K562 (cell line): ENCODE results near the gene DAAM1. TPM values are rescaled to one million over a fixed set of nuclear protein-coding genes. Genes with fewer than 3 reads are reported as not detected.

ENCODE experiments used
- ATAC-seq: fragments of 200-7000 bp; cut with Tn5 transposase; 3 replicates; pipeline ENCODE4 v1.9.1; 2020; ENCODE audit warnings: moderate library complexity
- BruUV-seq: library from RNA; stranded (reverse); fragments of 400-500 nt; replicated peaks from 2 replicates; lab custom pipeline; 2021; lab: Mats Ljungman, UMichigan
- CTCF ChIA-PET: fragments of 300-600 bp; formaldehyde crosslinking; extraction: SDS; loops from one replicate; lab custom pipeline; 2021; ENCODE audit warnings: low intra/inter-chr PET ratio; lab: Yijun Ruan, JAX
- POLR2A ChIA-PET: fragments of 300-600, 350-650 bp; sonication (Branson Sonifier 250); formaldehyde crosslinking; extraction: SDS; loops from one replicate; lab custom pipeline; 2021; ENCODE audit warnings: antibody characterized with exemption, inconsistent platforms; lab: Yijun Ruan, JAX
- DNase-seq, 4 experiments: peaks; one replicate each; pipeline versions ENCODE4 v3.0.0 to v3.0.0-alpha.2; 2011 to 2018; ENCODE audit warnings: low spot score in 3 of 4, mixed read lengths in 3 of 4; ENCODE audit errors: extremely low read depth in 1 of 4
- FAIRE-seq: peaks from 2 replicates; lab custom pipeline; 2011; peaks lifted over from hg19 to GRCh38; lab: Jason Lieb, UNC
- H2AFZ ChIP-seq: 2 replicates; pipeline ENCODE4 v1.6.0; 2011; ENCODE audit warnings: low read depth, low read length, control low read depth, inconsistent platforms
- H3K27ac ChIP-seq: fragments of 200-600 bp; 3 replicates; pipeline ENCODE4 v1.8.0; 2011; ENCODE audit warnings: low read depth, mild to moderate bottlenecking, control low read depth, inconsistent platforms, low read length, moderate library complexity, mixed read lengths; ENCODE audit errors: extremely low read depth
- H3K27me3 ChIP-seq, 2 experiments: fragments of 300-600 bp in 1 of 2; 2 replicates in 1 of 2; 3 replicates in 1 of 2; pipeline versions ENCODE4 v1.6.0 to v1.8.0; 2011; ENCODE audit warnings: inconsistent platforms in 2 of 2, low read length in 2 of 2, mild to moderate bottlenecking in 1 of 2, mixed read lengths in 1 of 2, moderate library complexity in 1 of 2; ENCODE audit not compliant: control insufficient read depth in 2 of 2, insufficient read depth in 2 of 2
- H3K36me3 ChIP-seq: fragments of 300-600 bp; 3 replicates; pipeline ENCODE4 v1.8.0; 2011; ENCODE audit warnings: mild to moderate bottlenecking, low read length, inconsistent platforms; ENCODE audit not compliant: control insufficient read depth, insufficient read depth
- H3K4me1 ChIP-seq, 2 experiments: fragments of 200-600 bp in 1 of 2; replicated peaks in 1 of 2; 2 replicates in 1 of 2; 3 replicates in 1 of 2; pipeline versions ENCODE4 v1.5.1 to v1.8.0; 2011; ENCODE audit warnings: inconsistent platforms in 2 of 2, low read length in 2 of 2, mild to moderate bottlenecking in 1 of 2, mixed read lengths in 1 of 2, moderate library complexity in 1 of 2; ENCODE audit not compliant: control insufficient read depth in 2 of 2, insufficient read depth in 2 of 2
- H3K4me2 ChIP-seq: 2 replicates; pipeline ENCODE4 v1.6.1; 2011; ENCODE audit warnings: low read length, control low read depth, inconsistent platforms, mixed read lengths; ENCODE audit not compliant: insufficient read depth
- H3K4me3 ChIP-seq: fragments of 200-600 bp; sonication (generic), shearing (Covaris generic); 2 replicates; pipeline ENCODE4 v1.5.1; 2016; ENCODE audit warnings: control low read depth, inconsistent platforms
- H3K79me2 ChIP-seq: fragments of 200-600 bp; 3 replicates; pipeline ENCODE4 v1.8.0; 2011; ENCODE audit warnings: low read length, inconsistent platforms; ENCODE audit not compliant: control insufficient read depth, insufficient read depth
- H3K9ac ChIP-seq, 2 experiments: 2 replicates each; pipeline versions ENCODE4 v1.6.0 to v1.6.1; 2011; ENCODE audit warnings: low read depth in 2 of 2, low read length in 2 of 2, control low read depth in 1 of 2, inconsistent platforms in 1 of 2, mild to moderate bottlenecking in 1 of 2, mixed read lengths in 1 of 2; ENCODE audit not compliant: insufficient read depth in 1 of 2
- H3K9me1 ChIP-seq: one replicate; pipeline ENCODE4 v1.6.0; 2011; ENCODE audit warnings: inconsistent platforms, mild to moderate bottlenecking, low read length, moderate library complexity; ENCODE audit not compliant: control insufficient read depth, insufficient read depth
- H3K9me3 ChIP-seq: replicated peaks from 2 replicates; pipeline ENCODE4 v1.5.1; 2011; ENCODE audit warnings: low read depth, low read length, inconsistent platforms; ENCODE audit not compliant: control insufficient read depth, insufficient read depth
- H4K20me1 ChIP-seq: replicated peaks from 2 replicates; pipeline ENCODE4 v1.6.1; 2011; ENCODE audit warnings: low read length, inconsistent platforms, mixed read lengths; ENCODE audit not compliant: control insufficient read depth, insufficient read depth
- FOXK2 ChIP-seq, 2 experiments: fragments of 450-650 bp; IDR thresholded peaks in 1 of 2; conservative IDR thresholded peaks in 1 of 2; 2 replicates each; pipeline ENCODE4 v1.6.1; 2016; ENCODE audit warnings: low read depth in 2 of 2, mild to moderate bottlenecking in 1 of 2
- FUS ChIP-seq: fragments of 200-400 bp; formaldehyde crosslinking; optimal IDR thresholded peaks from 2 replicates; pipeline ENCODE3; 2017; ENCODE audit warnings: low read depth, low read length
- HMG20B ChIP-seq: fragments of 250-450 bp; sonication (Bioruptor Pico); IDR thresholded peaks from 2 replicates; pipeline ENCODE4 v1.5.0; 2021; ENCODE audit warnings: mild to moderate bottlenecking
- TCFL5 ChIP-seq: fragments of 250-450 bp; sonication (Bioruptor Pico); conservative IDR thresholded peaks from 2 replicates; pipeline ENCODE4 v1.6.1; 2021; ENCODE audit warnings: mild to moderate bottlenecking, moderate library complexity, matching md5 sums
- ZNF134 ChIP-seq: fragments of 250-450 bp; sonication (Bioruptor Pico); conservative IDR thresholded peaks from 2 replicates; pipeline ENCODE4 v1.4.0; 2020
- ZNF778 ChIP-seq: fragments of 450-650 bp; formaldehyde crosslinking; IDR thresholded peaks from 2 replicates; pipeline ENCODE4 v1.4.0; 2020; ENCODE audit warnings: mild to moderate bottlenecking, moderate library complexity
- WGBS: fragments of 100-300 bp; shearing (Covaris generic); methylation state at CpG from one replicate; pipeline ENCODE4 v1.1.6; 2016; ENCODE audit warnings: low coverage, mixed read lengths; ENCODE audit not compliant: insufficient coverage; ENCODE audit errors: missing lambda C conversion rate; 5-methylcytosine and 5-hydroxymethylcytosine counted together
- in situ Hi-C: fragments of 300-500 bp; cut with MboI; formaldehyde crosslinking; loops from 4 replicates; pipeline ENCODE4 v1.15.0; 2018; ENCODE audit warnings: inconsistent platforms, mixed read lengths
- intact Hi-C: fragments of 100-400 bp; cut with micrococcal nuclease; formaldehyde crosslinking; loops from 2 replicates; pipeline ENCODE4 v1.14.2; 2022
- polyA plus RNA-seq, 8 experiments: library from polyadenylated mRNA; depleted of rRNA in 4 of 8; stranded (reverse) in 5 of 8; unstranded in 3 of 8; fragments of >200 nt; fragmentation: Nextera tagmentation in 2 of 8; fragmentation: Illumina TruSeq in 1 of 8; extraction: Ambion mirVana in 2 of 8; extraction: Trizol in 1 of 8; gene quantifications; 2 replicates each; pipeline versions ENCODE4 v1.2.1 to v1.2.3, GENCODE V29; 2011 to 2014; ENCODE audit warnings: inconsistent platforms in 1 of 8, missing spikeins in 1 of 8
- total RNA-seq, 7 experiments: library from RNA; depleted of rRNA in 6 of 7; stranded (reverse); fragments of >200 nt in 6 of 7; fragmentation: Illumina TruSeq in 2 of 7; extraction: Trizol in 2 of 7; gene quantifications; 2 replicates each; pipeline versions ENCODE4 v1.2.1 to v1.2.3, GENCODE V29; 2011 to 2021; ENCODE audit warnings: low replicate concordance in 1 of 7
- TF ChIP-seq, protein P1 (sequence below): sonication (generic); formaldehyde crosslinking; IDR thresholded peaks from 2 replicates; pipeline ENCODE4 v1.8.0; 2022; ENCODE audit warnings: mild to moderate bottlenecking, missing genetic modification reagents

Gene DAAM1
- total and polyA plus RNA-seq, 9 of the 15 experiments (the other 6 are each of a cell fraction or from before 2014, with no cell fraction given), result 3.6 to 11.6 (median 6.7) TPM

DNA sequence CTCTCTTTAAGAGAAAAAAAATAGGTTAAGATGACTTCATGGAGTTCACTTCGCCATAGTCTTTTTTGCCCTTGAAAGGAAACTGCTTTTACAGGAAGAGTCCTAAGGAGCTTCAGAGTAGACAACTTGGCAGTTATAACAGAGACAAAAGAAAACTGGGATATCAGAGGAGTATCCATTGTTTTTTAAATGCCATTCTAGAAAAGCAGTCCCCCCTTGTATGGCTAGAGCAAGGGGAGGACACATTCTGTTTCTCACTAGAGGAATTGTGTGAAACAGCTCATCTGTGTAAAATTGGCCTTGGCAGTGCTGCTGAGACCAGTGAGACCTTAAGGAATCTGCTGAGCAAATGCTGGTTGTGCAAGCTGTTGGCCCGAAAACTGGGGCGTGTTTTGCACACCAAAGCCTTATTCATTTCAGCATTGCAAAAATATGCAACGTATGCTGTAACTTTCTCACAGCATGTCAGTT is 148.7 kb downstream of the DAAM1 start:
- ChIA-PET CTCF (no interaction called here), POLR2A (interaction anchor here (1.0 kb wide), 1 partner anchor 18 kb away, joined by 3 read pairs; no protein-coding TSS in a partner anchor)
- H3K9ac ChIP-seq, result no peak overlapping the region
- no peak overlapping the region for H3K4me2 ChIP-seq
- no peak for ATAC-seq
- H3K27me3 ChIP-seq, result no peaks in the 10 kb centered on the region
- intact Hi-C loops (no loop called here), in situ Hi-C loops (no loop called here)
- no peaks in the 10 kb centered on the region for H3K9me3 ChIP-seq
- H3K4me1 ChIP-seq, result no peaks in the 10 kb centered on the region; a peak in 1 of 5 replicates
- TF ChIP-seq HMG20B (no peak), ZNF778 (CRISPR knock-in tag) (no peak), FUS (no peak)
- TF ChIP-seq, protein P1, sequence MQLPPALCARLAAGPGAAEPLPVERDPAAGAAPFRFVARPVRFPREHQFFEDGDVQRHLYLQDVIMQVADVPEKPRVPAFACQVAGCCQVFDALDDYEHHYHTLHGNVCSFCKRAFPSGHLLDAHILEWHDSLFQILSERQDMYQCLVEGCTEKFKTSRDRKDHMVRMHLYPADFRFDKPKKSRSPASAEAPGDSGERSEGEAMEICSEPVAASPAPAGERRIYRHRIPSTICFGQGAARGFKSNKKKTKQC (CRISPR knock-in tag), result no peak
- no peaks in the 10 kb centered on the region for H3K9me1 ChIP-seq
- H3K36me3 ChIP-seq, result no peaks in the 10 kb centered on the region
- H4K20me1 ChIP-seq, result no peaks in the 10 kb centered on the region
- FAIRE-seq, result no peak
- no TSS peak for BruUV-seq
- H3K4me3 ChIP-seq, result no peak overlapping the region
- no peaks in the 10 kb centered on the region for H3K79me2 ChIP-seq
- 73% methylated on average over 4 of the region's 4 CpGs for WGBS
- no peak overlapping the region for H2AFZ ChIP-seq
- no peak for DNase-seq
- H3K27ac ChIP-seq, result no peak overlapping the region

DNA sequence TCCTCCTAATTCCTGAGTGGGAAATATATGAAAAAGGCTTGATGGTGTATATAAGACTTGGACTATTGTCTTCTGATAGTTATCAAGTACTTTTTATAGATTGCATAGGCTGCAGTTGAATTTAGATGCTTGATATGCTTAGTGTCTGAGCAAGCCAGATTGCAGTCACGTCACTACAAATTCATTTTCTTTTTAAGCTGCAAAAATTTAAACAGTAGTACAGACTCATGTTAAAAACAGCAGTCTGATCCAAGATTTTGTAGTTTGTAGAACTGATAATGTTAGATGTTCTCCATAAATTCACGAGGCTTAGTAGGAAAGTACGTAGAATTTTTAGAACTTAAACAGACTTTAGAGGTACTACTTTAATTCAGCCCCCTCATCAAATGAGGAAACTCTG is 150.3 kb downstream of the DAAM1 start:
- no peak for TF ChIP-seq ZNF134
- TF ChIP-seq TCFL5, result no peak
- TF ChIP-seq FOXK2 (conservative IDR thresholded peaks at IDR 0.05 in 1 of 2, IDR thresholded peaks at IDR 0.05 in 1 of 2; ENCODE audit: low read depth in 2 of 2), result no peak
- no TSS peak for BruUV-seq
- H3K36me3 ChIP-seq, result no peaks in the 10 kb centered on the region
- FAIRE-seq (no peak), DNase-seq (no peak), ATAC-seq (no peak)
- H3K27ac ChIP-seq, result no peak overlapping the region
- POLR2A ChIA-PET, result interaction anchor here (0.5 kb wide), 1 partner anchor 22 kb away, joined by 3 read pairs; no protein-coding TSS in a partner anchor
- no peak overlapping the region for H2AFZ ChIP-seq
- H3K9me3 ChIP-seq, result no peaks in the 10 kb centered on the region
- H4K20me1 ChIP-seq, result no peaks in the 10 kb centered on the region
- H3K4me1 ChIP-seq, result no peaks in the 10 kb centered on the region; a peak in 1 of 5 replicates
- H3K79me2 ChIP-seq, result no peaks in the 10 kb centered on the region
- in situ Hi-C loops (no loop called here), intact Hi-C loops (no loop called here)
- WGBS, result 56% methylated on average over 3 of the region's 3 CpGs
- H3K27me3 ChIP-seq, result no peaks in the 10 kb centered on the region
- no peaks in the 10 kb centered on the region for H3K9me1 ChIP-seq
- H3K4me2 ChIP-seq, result no peak overlapping the region
- CTCF ChIA-PET, result no interaction called here
- H3K4me3 ChIP-seq, result no peak overlapping the region
- no peak overlapping the region for H3K9ac ChIP-seq
